T-helper 2 cell (primary cell): Measurements from ENCODE around the gene HSFX1.
"Not testable (repeated sequence)": the region's sequence is repeated elsewhere in the genome, so short reads cannot be mapped to it uniquely, and the experiment has no call there.

ENCODE experiments used
- DNase-seq, 5 experiments: peaks; one replicate each; pipeline versions ENCODE4 v3.0.0 to v3.0.0-alpha.2; 2012 to 2022
- total RNA-seq, 2 donors: gene quantifications; one replicate each; lab custom pipeline; 2026; lab: John Stamatoyannopoulos, UW

HSFX1 gene, protein sequence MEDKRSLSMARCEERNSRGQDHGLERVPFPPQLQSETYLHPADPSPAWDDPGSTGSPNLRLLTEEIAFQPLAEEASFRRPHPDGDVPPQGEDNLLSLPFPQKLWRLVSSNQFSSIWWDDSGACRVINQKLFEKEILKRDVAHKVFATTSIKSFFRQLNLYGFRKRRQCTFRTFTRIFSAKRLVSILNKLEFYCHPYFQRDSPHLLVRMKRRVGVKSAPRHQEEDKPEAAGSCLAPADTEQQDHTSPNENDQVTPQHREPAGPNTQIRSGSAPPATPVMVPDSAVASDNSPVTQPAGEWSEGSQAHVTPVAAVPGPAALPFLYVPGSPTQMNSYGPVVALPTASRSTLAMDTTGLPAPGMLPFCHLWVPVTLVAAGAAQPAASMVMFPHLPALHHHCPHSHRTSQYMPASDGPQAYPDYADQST
- 0 reads per million in 2 donors for total RNA-seq

DNA sequence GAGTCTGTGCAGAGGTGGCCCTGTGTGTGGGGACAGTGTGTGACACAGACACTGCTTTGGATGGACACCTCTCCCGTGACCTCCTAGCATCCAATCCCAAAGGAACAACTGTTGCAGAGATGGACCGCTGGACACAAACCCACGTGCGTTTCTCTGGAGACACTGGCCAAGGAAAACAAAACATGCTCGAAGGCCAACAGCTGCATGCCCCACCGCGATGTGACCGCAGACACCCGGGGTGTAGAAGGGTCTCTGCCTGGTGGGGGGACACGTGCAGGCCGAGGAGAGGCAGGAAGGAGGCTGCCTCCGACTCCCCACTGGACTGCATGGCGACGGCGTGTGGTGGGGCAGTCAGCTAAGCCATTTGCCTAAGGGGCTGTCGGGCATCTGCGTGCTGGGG is at the start of gene HSFX1:
HSFX1 (plus strand) TSS at position 301 of the 400 bp plus-strand sequence. CDS start 614 bp downstream, outside the sequence.
- not testable (repeated sequence) for DNase-seq

DNA sequence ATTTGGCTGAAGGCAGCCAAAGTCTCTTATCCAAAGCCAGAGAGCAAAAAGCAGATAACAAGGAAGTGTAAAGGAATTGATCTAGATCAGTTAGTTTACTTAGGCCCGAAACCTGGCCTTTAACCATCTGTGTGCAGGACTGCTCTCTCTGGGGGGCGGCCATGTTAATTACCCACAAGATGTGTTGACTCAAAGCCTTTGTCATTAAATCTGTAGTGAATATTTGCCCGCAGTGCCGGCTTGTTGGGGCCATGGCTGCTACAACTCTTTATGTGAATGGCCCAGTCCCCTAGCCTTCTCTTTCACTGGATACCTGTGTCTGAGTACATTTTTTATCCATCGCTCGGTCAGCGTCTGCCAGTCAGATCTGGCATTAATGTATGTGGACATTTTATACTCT is 46.6 kb upstream of the HSFX1 start:
- not testable (repeated sequence) for DNase-seq

DNA sequence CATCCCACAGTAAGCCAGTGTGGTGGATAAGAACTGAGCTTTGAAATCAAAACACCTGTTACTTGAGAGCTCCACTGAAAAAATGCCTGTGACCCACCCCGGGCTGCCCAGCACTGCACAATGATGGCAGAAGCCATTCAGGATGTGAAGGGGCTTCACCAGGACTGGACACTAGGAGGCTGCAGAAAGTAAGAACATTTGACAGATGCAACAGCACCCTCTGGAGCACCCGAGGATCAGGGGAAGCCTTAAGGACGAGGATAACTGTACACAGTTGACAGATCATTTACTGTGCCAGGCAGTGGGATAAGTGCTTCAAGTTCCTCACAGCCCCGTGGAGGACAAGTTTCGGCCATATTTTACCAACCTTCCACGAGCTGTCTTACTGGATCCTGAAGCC is 31.6 kb upstream of the HSFX1 start:
- not testable (repeated sequence) for DNase-seq

DNA sequence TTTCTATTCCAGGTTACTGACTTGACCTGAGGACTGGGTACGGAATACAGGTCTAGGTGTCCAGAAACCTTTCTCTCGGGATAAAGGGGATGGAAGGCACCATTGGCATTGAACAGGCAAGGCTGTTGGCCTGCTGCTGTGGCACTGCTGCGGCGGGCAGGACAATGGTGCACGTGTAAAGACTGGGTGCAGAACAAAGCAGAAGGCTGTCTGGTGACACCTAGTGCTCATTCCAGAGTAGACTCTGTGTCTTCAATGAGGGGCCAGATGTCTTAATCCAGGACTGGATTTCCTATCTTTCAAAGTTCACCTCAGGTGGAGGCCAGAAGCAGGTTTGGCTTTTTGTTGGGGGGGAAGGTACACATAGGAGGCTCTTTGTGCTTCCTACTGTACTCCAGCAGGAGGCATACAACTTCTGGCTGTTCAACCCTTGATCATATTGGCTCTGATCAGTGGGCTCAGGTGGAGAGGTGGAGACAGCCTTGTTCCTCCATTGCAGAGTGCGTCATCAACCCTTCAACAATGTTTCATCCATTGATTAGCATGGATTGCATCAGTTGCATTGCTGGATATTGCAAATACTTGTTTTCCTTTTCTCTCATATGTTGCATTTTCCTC is 27.4 kb upstream of the HSFX1 start:
- not testable (repeated sequence) for DNase-seq

DNA sequence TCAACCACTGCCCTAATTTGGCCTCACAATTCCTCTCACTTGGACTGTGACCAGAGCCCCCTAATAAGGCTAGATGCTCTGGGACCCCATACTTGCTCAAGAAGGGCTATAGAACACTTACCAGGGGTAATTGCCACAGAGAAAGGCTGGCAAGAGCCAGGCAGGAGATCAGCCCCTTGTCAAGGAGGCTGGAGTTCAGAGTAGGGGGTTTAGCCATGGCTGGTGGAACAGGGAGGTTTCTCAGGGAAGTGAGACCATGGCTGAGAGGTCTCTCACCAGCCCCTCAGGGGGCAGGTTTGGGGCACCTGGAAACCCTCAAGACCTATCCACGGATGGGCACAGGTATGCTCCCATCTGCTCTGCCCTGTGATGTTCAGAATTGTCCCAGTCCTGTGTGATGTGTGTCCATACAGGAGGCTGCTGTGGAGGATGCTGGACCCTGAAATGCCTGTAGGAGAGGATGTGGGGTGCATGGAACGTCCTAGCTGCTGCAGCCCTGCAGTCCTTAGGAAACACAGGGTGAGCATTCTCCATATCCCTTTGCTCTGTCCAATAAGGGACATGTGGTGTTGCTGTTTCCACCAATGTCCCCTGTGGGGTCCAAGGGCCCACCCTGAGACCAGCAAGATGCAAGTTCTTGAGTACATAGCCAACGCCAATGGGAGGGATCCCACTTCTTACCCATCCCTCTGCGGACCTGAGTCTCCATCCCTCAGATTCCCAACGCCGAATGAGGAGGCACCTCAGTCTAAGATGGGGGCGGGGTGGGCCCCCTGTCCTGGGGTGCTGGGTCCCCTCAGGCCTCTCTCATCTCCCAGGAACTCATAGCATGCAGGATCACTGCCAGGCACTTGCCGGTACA is 16.4 kb upstream of the HSFX1 start:
- DNase-seq, result no peak

DNA sequence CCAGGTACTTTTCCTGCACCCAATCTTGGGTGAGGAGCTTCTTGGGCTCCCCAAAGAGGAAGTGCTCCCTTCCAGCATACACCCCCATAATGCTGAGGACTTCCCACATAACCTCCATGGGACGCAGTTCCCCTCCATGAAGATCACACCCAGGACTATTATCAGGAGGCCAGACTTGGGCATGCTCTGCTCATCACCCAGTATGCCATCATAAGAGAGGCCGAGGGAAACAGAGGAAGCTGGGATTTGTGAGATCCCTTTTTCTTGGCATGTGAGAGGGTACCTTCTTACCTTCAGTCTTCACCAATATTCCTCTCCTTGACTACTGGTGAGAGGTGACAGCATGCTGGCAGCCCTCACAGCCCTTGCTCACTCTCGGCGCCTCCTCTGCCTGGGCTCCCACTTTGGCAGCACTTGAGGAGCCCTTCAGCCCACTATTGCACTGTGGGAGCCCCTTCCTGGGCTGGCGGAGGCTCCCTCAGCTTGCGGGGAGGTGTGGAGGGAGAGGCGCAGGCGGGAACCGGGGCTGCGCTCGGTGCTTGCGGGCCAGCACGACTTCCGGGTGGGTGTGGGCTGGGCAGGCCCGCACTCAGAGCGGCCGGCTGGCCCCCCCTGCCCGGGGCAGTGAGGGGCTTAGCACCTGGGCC is 15.7 kb upstream of the HSFX1 start:
- DNase-seq, result no peak

DNA sequence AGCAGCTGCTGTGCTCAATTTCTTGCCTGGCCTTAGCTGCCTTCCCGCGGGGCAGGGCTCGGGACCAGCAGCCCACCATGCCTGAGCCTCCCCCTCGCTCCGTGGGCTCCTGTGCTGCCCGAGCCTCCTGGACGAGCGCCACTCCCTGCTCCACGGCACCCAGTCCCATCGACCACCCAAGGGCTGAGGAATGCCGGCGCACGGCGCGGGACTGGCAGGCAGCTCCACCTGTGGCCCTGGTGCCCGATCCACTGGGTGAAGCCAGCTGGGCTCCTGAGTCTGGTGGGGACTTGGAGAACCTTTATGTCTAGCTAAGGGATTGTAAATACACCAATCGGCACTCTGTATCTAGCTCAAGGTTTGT is 15.2 kb upstream of the HSFX1 start:
- DNase-seq, result not testable (repeated sequence)

DNA sequence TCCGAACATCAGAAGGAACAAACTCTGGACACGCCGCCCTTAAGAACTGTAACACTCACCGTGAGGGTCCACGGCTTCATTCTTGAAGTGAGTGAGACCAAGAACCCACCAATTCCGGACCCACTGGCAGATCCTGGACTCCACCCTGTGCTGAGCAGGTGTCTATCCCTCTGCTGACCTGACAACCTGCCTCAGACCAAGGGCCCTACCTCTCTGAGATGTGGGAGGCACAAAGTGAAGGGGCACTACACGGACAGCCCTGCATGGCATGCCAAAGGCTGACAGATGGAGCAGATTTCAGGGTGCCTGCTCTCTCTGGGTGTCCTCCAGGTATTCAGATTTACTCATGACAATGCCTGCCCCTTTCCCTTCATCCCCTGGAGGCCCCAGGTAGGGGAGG is 14.0 kb upstream of the HSFX1 start:
- no peak for DNase-seq

DNA sequence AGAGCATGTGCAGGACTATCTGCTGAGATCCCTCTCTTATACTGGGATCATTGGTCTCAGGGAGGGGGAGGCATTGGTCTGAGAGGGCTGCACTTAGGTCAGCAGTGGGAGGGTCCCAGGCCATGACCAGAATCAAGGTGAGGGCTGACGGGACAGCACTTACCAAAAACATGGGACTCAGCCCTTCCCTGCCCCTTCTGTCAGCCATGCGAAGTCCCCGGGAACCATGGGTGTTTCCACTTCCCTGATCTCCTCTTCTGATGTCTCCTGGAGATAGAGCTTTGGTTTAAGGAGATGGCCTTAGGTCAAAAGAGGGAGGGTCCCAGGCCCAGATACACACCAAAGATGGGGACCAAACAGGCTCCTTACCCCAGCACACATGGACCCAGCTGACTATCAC is 12.9 kb upstream of the HSFX1 start:
- no peak for DNase-seq

DNA sequence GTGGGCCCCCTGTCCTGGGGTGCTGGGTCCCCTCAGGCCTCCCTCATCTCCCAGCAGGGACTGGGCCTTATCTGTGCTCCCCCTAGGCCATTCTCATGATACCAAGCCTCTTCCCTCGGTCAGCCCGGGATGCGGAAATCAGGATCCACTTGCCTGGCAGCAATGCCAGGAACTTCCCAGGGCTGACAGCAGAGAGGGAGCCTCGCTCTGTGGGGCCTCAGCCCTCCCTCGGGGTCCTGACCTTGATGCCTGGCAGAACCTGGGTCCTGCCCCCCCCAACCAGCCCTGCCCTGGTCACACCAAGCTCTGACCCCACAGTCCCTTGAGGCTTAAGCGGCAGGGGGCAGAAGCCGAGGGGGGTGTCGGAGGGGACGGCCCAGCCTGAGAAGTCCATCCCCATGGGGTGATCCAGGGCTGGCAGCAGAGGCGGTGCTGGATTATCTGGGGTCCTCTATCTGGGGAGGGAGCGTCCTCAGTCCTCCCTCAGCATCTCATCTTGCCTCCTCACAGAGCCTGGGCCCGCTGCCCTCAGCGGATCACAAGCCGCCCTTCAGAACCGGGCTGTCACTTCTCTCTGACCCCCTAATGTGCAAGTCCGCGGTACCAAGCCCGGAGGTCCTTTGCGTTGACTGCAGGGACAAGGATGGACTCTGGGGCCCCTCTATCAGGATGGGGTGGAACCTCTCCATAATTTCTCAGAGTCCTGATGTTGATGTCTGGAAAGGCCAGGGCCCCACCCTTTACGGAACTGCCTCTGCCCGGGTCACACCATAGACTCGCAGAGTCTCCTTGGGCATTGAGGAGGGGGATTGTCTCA is 11.8 kb upstream of the HSFX1 start:
- not testable (repeated sequence) for DNase-seq

DNA sequence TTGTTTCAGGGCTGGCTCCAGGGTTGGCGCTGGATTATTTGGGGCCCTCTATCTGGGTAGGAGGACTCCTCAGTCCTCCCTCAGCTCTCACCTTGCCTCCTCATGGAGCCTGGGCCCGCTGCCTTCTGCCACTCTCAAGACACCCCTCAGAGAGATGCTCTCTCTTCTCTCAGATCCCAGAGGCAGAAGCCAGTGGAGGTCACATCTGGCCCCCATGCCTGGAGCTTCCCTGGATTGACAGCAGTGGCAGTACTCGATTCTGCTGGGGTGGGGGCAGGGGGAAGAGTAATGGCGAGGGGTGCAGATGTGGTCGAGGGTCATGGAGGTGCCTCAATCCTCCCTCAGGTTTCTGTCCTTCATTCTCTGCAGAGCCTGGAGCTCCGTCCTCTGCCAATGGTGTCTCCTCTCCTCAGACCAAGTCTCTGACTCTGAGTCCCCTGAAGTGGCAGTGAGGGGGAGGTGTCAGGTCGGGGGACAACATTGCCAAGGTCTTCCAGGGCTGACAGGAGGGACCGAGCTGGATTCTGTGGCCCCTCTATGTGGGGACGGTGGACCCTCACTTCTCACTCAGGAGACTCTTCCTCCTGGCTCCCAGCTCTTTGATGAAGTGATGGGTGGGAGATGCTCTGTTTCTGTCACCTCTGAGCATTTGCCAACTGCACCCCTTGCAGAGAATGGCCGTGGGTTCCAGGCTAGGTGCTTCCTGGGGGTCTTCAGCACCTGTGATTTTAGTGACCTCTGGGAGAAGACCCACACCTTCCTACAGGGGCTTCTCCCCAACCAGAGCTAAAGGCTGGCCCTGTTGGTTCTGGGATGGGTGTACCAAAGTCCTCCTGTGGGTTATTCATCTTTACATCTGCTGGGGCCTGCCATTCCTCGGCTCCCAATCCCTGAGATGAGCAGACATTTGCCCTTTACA is 10.9 kb upstream of the HSFX1 start:
- DNase-seq, result no peak

DNA sequence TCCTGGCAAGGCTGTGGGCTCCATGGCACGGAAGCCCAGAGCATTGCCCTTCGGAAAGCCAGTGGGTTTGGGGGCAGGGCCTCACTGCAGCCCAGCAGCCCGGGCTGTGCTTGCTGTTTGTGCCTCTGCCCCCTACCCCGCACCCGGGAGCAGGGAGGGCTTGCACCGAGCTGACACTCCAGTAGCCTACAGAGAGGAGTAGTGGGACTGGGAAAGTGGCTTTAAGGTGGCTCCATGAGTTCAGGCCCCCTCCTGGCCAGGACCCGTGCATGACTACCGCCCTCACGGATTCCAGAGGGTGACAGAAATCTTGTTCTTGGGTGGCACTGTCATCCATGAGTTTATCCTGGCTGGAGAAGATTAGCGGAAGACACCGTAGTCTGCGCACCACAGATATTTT is 3.5 kb upstream of the HSFX1 start:
- not testable (repeated sequence) for DNase-seq

DNA sequence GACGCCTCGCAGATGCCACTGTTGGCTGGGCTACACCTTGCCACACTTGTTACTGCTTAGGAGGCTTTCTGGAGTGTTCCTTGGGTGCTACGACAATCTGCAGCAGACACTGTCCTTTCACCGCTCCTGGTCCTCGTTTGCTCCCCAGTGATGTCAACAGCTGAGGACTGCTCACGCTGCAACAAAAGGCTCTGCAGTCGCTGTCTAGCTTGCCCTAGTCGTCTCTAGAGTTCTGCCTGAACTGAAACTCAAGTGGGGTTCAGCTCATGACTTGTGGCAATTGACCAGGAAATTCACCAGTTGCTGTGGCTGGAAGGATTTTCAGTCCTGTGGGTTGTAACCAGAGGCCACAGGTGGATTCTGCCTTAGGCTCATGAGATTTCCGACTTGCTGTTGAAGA is 842 bp upstream of the HSFX1 start:
- DNase-seq, result not testable (repeated sequence)

DNA sequence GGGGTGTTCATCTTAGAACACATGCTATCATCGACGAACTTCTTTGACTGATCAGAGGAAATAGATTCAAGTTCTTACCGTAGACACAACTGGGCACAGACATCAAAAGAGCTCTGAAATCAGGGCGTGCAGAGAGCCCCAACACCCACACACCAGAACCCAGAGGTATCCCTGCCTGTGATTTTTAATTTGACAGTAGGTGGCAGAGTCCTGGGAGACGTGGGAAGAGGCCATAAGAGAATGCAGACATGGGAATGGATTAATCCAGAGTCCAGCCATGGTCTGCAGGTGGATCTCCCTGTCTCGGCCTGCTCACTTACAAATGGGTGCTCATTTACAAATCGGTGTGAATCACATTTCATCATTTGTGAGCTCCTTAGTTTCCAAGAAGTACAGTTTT is 4.1 kb downstream of the HSFX1 start:
- not testable (repeated sequence) for DNase-seq

DNA sequence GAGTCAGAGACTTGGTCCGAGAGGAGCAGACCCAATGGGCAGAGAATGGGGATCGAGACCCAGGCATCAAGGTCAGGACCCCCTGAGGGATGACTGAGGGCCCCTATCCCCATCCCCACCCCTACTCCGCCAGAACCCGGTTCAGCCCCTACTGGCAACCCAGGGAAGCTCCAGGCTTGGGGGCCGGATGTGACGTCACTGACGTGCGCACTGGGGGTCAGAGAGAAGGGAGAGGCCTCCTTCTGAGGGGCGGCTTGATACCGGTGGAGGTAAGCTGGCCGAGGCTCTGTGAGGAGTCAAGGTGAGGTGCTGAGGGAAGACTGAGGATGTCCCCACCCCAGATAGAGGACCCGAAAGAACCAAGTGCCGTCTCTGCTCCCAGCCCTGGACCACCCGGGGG is 7.9 kb downstream of the HSFX1 start, which contains the start of gene MAGEA9:
MAGEA9 (plus strand) TSS at position 204 of the 400 bp plus-strand sequence. CDS start 4,281 bp downstream, outside the sequence.
- not testable (repeated sequence) for DNase-seq

DNA sequence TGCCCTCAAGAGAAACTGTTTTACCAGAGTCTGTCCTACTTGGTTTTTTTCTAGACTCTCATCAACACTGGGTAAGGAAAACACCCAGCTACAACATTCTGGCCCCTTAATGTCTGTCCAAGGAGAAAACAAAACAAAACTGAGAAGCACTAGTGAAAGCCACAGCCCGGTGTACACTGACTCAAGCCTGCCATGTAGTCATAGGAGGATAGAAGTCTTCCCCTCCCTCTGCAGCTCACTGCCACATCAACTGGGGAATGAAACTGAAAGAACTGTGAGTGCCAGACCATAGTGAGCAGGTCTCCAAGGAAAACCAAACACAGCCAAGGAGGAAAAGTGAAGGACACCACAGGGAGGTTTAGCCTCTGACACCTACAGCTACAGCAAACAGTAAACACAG is 21.7 kb downstream of the HSFX1 start:
- not testable (repeated sequence) for DNase-seq

DNA sequence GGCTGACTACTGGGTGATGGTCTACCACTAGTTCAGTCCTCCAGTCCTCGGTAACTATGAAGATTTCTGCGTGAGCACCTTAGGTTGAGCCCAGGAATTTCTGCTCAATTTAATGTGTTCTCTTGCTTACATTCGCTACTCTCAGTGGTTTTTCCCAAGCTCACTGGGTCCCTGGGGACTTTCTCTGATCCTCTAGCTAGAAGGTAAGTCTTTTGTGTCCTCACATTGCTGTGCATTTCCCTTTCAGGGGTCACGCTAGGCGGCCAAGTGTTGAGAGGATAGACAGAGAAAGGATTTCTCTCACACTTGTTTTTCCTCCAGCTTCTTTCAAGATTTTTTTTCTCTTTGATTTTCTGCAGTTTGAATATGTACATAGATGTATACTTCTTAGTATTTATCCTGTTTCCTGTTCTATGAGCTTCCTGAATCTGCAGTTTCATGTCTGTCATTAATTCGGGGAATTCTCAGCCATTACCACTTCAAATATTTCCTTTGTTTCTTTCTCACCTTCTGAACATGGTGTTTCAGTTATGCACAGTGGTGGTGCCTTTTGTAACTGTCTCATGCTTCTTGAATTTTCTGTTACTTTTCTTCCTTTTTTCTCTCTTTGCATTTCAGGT is 25.3 kb downstream of the HSFX1 start:
- DNase-seq, result no peak

DNA sequence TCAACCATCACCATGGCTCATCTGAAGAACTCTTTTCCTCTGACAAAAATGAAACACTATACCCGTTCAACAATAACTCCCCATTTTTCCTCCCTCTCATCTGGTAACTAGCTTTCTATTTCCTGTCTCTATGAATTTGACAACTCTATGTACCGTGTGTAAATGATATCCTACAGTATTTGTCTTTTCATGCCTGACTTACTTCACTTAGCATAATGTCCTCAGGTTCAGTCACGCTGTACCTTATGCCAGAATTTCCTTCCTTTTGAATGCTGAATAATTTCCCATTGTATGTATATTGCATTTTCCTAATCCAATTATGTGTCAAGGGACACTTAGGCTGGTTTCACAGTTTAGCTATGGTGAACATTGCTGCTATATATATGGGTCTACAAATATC is 26.1 kb downstream of the HSFX1 start:
- no peak for DNase-seq

DNA sequence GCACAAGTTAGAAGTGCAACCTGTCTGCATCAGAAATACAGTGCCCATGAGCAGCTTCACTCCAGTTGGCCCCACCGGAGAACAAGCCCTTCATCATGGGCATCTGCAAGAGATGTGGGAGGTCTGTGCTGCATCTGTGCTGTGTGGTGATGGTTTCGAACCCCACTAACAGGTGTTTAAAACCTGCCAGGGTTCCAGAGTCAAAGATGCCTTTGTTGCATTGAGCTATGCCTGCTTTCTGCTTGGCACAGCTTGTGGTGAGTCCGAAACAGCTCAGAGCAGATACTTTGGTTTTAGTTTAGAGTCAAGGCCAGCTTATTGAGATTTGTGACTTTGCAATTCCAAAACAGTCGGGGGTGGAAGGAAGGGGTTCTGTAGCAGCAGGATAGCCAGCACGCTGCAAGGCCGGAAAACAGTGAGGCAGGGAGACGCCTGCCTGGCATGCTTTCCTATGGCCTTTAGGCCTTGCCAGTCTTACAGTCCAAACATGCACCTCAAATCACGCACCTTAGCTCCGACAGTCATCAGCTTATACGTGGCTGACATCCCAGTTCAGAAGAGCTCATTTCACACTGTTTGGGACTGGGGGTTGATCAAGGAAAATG is 29.7 kb downstream of the HSFX1 start:
- DNase-seq, result no peak

DNA sequence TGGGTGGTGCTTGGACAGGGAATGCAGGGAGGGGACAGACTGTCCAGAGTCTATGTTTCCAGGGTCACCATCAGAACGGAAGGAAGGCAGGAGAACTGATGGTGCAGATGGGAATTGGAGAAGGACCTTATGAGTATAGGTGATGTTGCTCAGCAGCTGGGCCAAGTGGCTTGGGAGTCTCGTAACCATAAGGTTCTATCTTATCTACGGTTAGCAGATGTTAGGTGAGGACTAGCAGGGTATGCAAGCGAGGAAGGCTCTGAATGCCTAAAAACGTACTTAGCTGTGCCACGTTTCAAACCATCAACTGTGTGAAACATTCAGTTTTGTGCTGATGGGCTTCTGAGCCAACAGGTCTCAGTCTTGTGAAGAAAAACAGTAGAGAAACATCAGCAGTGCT is 30.2 kb downstream of the HSFX1 start:
- no peak for DNase-seq
